GM21737 (cell line): ENCODE measurements around the gene ARHGAP42.

ENCODE experiments used
- ATAC-seq: cut with Tn5 transposase; IDR thresholded peaks from one replicate; pipeline ENCODE4 v1.9.1; 2021; ENCODE audit warnings: mild to moderate bottlenecking, moderate library complexity; ENCODE audit not compliant: unreplicated experiment

ARHGAP42 gene

DNA sequence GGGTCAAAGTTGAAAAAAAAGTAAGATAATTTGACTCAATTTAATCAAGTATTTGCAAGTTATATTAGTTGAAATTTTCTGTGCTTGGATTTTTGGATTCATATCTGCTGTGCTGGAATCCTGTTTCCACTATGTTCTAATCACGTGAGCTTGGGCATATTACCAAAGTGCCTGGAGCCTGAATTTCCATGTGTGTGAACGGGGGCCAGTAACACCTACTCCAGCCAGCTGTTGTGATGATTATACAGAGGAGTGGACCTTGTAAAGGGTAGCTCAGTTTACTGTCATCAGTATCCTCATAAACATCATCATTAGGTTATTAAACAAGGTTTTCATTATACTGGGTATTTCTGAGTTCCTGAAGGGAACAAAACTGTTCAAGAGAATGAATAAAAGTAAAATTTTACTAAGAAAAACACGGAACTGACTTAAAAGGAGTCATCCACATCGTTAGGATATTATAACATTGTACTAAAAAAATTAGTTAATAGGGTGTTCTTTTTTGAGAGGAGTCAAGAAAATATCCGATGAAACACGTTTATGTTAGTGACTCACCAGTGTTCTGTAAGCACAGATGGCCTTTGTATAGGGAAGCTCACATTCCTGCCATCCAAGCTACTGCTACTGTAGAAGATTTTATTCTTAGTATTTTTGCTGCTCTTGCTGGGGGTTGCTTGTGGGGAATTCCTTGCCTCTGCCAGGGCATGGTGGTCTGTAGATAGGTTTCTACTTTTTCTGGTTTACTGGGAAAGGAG is 144.1 kb downstream of the ARHGAP42 start:
- no peak for ATAC-seq

DNA sequence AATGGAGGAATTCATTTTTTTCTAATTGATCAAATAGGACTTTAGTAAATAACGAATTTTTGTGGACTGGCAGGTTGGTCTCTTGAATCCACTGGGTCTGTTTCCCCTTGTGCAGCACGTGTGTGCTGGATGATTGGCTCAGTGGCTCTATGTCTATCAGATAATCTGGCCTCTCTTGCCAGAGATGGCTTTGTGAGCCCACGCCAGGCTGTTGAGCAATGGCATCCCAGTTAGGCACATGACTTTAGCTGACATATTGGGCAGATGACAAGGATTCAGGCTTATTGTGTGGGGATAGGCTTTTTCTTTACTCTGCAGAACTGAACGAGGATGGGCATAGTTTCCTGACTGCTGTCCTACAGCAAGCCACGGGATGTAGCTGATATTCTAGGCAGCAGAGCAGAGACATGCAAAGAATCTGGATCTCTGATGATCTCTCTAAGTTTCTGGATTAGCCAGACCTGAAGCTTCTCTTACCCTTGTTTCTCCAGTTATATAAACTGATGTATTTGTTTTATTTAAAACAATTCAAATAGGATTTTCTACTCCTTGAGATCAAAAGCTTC is 144.9 kb downstream of the ARHGAP42 start:
- ATAC-seq: no peak

DNA sequence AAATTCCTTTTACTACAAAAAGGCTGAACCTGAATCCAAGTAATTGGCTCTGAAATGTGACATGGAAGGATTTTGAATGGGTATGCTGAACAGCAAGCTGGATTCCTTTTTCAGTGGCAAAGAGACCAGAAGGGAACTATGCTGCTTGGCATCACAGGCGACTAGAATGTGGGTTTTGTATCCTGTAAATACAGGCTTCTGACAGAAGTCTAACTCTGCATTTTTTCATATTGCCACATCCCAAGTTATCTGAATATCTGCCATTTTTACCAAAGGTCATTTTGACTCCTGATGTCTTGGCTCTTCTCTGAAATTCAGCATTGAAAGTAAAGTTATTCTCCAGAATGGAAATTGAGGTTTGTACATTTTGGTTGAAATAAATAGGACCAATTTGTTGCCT is 145.7 kb downstream of the ARHGAP42 start:
- ATAC-seq: no peak

DNA sequence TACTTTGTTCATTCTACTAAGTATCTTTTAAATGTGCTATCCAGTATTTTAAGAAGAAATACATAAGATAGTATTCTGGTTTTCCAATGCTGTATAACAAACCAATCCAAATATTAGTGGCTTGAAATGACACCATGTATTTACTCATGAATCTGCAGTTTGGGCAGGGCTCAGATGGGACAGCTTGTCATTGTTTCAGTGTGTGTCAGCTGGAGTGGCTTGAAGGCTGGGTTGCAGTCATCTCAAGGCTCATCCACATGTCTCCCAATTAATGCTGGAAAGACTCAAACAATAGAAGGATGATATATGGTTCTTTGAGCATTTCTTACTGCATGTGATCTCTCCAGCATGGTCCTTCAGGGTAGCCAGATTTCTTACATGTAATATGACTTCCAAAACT is 146.2 kb downstream of the ARHGAP42 start:
- no peak for ATAC-seq

- no peak for ATAC-seq
These were observed 148.8 kb downstream of the ARHGAP42 start for GRCh38 chr11:100835854-100836253.

DNA sequence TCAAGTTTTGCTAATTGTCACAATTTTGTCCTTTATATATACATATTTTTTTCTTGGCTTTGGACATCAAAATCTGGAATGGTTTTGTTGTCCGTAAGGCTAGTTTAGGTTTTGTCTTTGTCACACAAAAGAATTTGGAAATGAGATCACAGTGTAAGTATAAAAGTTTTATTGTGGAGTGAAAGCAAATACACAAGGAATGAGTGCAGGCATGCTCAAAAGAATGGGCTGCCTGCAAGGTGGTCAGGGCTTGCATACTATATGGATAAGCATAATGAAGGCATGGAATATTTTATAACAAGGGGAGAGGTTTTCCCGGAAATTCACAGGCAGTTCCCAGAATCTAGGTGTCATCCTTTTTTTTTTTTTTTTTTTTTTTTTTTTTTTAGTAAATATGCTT is 150.2 kb downstream of the ARHGAP42 start:
- ATAC-seq: no peak

DNA sequence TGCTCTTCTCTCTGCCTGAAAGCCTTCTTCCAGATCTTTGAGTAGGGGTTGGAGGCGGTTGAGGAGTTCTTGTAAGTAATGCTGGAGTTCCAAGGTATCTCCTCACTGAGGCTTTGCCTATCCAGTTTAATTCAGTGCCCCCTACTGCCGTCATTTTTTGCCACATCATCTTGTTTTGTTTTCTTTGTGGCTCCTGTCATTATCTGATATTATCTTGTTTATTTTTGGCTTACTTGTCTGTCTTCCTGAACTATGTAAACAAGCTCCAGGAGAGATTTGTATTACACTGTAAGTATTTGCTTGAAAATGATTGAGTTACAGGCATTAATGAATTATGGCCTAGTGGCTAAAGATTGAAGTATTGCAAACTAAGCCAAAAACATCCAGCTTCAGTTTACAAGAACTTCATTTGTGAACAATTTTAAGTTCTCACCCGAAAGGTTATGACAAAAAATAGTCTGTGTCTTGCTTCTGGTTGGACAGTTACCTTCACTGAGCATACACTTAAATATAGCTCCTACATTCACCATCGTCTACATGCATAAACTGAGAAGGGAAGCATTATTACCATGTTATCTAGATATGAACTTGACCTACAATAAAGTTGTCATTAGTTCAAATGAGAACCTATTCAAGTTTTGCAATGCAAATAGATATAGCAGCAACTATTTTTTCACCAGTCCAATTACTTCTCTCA is 154.8 kb downstream of the ARHGAP42 start:
- no peak for ATAC-seq

DNA sequence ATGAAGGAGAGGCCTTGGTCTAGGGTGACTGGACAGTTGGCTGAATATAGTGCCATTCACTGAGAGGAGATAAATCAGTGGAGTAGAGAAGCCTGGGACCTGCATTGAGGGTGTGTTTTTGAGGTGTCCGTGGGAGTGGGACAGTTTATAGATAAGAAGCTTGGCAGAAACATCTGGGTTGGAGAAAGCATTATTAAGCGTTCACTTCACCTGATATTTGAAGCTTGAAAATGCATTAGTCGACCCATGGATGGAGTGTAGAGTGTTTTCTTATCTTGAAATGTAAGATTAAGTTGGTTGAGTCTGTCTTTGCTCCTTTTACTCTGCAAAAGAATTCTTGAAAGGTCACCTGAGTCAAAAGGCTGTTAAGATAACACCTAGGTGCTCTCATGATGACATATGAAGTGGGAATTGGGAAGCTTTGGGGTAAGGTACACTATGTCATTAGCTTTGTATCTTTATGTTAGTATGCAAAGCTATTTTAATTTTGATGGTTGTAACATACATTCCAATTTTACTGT is 160.7 kb downstream of the ARHGAP42 start:
- no peak for ATAC-seq

- ATAC-seq: no peak
These were observed 162.2 kb downstream of the ARHGAP42 start for GRCh38 chr11:100849009-100849900.

- no peak for ATAC-seq
These were observed 162.8 kb downstream of the ARHGAP42 start for GRCh38 chr11:100849901-100850235.

GRCh38 chr11:100851147-100851546 is 164.1 kb downstream of the ARHGAP42 start:
- no peak for ATAC-seq

GRCh38 chr11:100851584-100852152 is 164.6 kb downstream of the ARHGAP42 start:
- no peak for ATAC-seq

DNA sequence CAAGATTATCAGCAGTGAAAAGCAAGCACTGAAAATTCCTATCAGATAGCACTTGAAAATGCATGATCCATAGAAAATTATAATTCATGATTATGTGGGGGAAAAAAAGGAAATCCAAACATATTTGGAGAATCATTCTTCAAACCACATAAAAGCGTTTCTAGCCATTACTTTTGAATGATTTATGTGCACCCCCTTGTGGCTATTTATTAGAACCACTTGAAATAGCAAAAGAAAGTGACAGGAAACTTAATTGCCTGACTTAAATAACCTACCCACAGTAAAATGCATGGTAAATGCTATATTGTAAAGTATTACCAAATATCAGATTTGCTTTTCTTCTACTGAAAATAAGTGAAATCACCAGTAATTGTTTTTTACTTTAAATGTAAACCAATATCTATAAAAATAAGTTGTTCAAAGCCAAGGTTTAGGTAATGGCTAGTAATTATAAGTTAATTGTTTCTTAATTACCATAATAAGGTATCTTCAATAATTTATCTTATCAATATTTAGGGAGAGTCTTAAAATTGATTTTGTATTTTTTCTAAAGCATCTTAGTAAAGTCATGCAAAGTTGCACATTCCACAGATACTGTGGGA is 168.5 kb downstream of the ARHGAP42 start:
- no peak for ATAC-seq

DNA sequence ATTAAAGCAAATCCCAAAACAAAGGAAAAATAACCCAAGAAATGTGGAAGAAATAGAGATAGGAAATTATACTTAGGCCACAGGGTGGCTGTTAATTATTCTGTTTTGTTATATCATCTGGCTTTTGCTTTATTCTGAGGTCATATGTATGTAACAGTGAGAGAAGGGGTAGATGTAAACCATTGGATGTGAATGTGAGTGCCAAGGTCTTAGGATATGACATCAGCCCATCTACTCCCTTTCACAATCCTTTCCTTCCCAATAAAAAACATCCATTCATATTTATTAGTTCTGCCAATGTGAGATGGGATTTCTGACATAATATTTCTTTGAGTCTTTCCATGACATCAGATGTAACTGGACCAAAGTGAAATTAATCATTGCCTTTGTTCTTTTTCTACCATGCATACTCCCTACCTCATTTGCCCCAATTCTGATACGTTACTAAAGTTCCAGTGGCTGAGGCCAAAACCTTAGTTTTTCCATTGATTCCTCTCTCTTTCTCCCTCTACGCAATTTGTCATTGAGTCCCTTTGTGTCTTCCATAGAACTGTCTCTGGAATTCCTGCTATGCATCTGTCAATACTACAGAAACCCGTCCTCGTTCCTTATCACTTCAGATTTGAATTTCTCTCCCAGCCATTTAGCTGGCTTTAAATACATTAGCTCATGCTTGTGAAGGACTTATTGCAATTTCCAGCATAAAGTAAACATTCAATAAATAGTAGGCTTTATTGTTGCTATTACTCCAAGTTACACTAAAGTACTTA is 170.3 kb downstream of the ARHGAP42 start:
- no peak for ATAC-seq

- no peak for ATAC-seq
These were observed 173.4 kb downstream of the ARHGAP42 start for GRCh38 chr11:100860318-100861155.

DNA sequence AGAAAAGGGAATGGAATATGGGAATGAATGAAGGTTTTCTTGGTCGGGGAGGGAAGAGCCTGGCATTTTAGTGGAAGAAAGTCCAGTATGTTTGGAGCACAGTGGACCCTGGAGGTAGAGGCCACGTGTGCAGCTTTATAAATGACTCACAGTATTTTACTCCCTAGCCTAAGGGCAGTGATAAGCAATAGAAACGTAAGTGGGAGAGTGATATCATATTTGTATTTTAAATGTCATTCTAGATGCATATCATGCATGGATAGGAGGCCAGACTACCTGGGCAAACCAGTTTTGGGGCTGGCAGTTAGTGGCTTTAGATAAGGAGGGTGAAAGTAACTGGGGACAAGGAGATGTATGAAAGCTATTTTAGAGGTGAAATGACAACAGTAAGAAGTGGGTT is 174.1 kb downstream of the ARHGAP42 start:
- ATAC-seq: no peak

- ATAC-seq: peak; percentile 82
These were observed 176.0 kb downstream of the ARHGAP42 start for GRCh38 chr11:100863080-100863581.

GRCh38 chr11:100865443-100866065 is 178.5 kb downstream of the ARHGAP42 start:
- ATAC-seq: no peak
